ENCODE results near the gene KCNK17.

The KCNK17 gene

DNA sequence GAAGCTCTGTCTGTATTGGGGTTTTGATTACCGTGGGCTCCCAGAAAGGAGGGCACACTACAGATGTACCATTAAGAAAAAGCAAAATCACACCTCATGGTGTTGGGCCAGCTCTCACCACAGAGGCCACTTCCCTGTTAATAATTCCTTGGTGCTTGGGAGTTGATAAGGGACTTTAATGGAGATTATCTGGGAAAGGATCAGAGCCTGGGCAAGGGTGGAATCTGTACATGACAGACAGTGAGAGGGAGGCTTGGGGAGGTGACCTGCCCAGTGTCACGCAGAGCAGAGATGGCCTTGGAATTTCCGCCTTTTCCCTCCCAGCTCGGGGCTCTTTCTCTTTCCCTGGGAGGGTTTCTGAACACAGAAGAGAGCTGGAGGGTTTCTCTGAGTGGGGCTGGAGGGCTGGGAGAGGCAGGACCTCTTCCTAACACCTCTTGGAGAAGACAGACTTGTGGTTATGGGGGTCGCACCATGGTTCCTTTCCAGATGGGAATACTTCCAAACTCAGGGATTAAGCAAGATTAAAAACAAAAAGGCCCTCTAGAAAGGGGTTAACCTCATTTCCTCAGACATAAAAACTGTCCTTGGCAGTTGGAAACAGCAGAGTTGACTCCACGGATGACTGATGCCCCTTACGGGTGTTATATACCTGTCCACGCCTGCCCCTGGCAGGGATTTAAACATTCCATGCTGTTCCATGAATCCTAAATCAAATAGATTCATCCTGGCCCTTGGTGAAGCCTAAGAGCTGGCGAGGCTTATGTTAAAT lies 25.1 kb upstream of the KCNK17 start:
- in situ Hi-C loops (cut with MboI; ENCODE audit: low sequenced_read_pairs), result no loop called here

DNA sequence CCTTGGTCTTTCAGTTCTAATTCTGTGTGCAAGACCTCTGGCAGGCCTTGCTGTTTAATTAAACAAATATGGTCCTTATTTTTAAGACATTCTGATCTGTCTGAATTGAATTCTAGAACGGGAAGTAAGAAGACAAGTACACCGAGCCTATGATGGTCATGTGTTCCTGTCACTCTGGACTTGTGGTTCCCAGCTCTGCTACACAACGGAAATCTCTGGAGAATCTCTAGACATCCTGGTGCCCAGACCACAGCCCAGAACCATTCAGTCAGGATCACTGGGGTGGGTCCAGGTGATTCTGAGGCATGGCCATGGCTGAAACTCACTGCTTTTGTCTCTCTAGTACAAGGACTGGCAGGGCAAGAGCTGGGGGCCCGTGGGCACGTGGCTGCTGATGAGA lies 24.2 kb upstream of the KCNK17 start:
- in situ Hi-C loops (cut with MboI; ENCODE audit: low sequenced_read_pairs), result no loop called here

DNA sequence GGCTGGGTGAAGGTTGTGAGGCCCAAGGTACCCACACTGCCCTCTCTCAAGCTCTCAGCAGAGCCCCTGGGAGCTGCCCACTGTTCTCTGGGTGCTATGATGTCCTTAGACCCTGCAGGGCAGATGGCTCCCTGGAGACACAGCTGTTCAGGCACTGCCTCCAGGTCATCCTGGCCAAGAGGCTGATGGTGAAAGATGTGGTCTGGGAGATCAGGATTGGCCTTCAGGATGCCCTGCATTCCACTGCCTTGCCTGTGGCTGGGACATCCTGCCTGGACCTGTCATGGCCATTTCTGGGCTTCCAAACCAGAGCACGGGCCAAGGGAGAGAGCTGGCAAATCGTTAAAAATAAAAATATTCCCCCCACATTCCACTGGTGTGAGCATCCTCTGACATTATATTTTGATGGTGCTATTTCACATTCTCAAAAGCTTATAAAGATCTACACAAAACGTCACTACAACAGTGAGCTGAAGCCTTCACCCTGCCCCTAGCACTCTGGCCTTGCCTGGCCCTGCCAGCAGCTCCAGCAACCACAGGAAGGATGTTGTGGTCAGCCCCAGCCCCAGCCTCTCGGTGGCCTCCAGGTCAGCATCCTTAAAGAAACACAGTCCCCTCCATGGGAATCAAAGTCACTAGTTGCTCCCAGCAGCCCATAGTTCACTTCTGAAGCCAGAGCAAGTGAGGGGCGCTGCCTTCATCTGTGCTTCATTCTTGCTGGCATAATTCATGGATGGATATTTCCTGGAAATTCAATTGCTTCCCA lies 21.7 kb upstream of the KCNK17 start:
- in situ Hi-C loops (cut with MboI; ENCODE audit: low sequenced_read_pairs), result no loop called here

DNA sequence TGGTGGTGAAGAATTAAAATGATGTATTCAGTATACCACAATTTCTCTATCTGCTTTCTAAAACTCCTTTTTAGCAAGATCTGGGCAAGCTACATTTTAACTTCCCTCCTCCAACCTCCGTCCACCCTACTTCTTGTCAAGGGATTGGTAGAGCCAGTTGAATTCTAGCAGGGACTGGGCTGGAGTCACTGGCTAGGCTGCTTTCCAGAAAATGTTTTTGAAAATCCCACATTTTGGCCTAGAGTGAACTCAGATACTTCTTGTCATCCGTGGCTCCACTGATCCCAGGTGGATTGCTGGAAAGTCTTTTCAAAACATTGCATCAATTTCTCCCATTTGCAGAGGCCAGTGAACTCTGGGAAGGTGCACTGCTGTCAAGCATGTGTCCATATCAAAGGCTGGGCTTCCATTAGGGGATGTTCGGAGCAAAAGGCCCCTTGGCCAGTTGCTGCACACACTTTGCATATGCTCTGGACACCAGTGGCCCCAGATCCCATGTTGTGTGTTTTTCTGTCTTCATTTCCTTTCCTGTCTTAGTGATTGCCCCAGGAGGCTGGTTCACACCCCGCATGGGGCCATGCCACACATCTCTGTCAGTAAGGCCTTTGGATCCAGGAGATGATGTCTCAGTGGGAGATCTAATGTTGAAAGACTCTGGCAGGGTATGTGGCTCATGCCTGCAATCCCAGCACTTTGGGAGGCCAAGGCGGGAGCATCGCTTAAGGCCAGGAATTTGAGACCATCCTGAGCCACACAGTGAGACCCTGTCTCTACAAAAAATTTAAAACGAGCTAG lies 19.6 kb upstream of the KCNK17 start:
- in situ Hi-C loops (cut with MboI; ENCODE audit: low sequenced_read_pairs), result no loop called here

DNA sequence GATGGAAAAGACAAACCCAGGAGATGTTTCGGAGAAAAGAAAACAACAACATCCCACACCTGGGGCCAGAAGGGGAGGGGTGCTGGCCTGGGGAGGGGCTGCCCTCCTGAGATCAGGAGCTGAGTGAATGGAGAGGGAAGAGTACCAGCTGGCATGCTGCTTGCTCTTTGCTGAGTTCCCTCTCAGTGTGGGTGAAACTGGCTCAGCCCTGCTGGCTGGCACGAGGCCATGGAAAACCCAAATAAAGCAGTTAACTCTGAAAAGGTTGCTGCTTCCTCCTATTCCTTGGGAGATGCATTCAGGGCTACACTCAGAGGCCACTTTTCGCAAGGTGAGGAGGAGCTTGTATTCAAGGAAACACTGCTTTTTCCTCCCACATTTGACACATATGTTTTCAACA lies 16.3 kb upstream of the KCNK17 start:
- in situ Hi-C loops (cut with MboI; ENCODE audit: low sequenced_read_pairs), result no loop called here

DNA sequence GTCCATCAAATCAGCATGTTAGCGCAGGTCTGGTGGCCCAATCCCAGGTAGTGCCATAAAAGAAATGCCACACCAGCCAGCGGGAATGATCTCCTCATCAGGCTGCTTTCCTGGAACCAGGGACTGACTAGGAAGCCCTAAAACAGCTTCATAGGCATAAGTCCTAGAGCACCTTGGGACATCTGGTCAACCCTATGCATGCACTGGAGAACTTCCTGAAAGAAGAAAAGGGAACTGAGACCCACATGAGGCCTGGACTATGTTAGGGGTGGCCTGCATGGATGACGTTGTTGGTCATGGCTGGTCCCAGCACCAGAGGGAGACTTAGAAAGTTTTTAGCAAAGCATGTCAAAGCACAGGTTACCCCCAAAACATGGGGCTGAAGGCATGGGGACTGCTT lies 15.8 kb upstream of the KCNK17 start:
- in situ Hi-C loops (cut with MboI; ENCODE audit: low sequenced_read_pairs), result no loop called here

DNA sequence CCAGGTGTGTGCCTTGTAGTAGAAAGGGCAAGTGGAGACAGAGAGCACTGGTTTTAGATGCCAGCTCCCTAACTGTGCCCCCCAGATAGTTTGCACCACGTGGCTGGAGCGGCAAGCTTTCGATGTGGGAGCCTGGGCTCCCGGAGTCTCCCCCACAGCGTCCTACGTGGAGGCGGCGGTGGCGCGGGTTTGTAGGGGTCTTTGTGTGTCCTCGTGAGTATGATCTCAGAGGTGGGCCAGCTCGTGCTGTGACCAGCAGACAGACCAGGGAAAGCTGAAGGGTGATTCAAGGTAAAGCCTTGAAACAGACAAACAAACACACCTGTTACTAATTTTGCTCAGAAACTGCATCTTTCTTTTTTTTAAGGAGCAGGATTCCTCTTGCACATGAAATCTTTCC lies 13.8 kb upstream of the KCNK17 start:
- in situ Hi-C loops (cut with MboI; ENCODE audit: low sequenced_read_pairs), result no loop called here

DNA sequence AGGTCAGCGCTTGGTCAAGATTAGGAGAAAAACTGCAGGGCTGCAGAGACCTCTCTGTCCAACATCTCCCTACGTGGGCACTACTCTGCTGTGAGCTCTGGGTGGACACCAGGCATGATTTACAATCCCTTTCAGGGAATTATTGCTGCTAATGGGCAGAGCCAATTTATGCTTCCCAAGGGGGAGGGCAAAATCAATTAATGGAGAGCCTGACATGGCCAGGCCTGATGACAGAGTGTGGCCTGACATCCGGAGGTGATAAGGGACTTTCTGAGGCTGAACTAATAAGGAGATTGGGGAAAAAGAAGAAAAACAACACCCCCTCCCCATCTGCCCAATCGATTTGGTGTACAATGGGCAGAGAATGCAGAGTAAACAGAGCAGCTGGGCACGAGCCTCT lies 13.3 kb upstream of the KCNK17 start:
- in situ Hi-C loops (cut with MboI; ENCODE audit: low sequenced_read_pairs), result no loop called here

DNA sequence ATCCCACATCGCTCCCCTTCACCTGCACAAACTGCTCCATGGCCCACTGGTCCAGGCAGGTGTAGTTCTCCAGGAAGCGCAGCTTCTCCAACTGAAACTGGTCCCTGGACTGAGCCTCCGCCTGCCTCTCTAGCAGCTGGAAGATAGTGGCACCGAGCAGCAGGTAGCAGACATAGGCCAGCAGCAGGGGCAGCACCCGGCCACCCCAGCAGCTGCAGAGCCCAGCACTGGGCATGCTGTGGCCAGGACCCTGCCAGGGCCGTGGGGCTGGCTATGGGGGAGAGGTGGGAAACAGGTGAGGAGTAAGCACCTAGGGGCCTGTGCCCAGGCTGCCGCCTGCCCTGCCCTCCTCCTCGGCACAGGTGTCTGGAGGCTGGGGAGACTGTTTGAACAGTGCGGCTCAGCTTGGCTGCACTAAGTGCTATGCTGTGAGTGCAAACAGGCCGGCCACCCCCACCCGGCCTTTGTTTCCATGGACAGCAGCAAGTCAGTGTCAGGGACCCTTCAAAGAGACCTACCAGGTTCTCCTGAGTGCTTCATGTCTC lies 8.2 kb upstream of the KCNK17 start, which contains the start of gene KCNK16:
TSS of gene KCNK16 (minus strand) at position 397 of the 545 bp plus-strand sequence. CDS start at position 235, 162 bp downstream.
- in situ Hi-C loops (cut with MboI; ENCODE audit: low sequenced_read_pairs), result no loop called here

DNA sequence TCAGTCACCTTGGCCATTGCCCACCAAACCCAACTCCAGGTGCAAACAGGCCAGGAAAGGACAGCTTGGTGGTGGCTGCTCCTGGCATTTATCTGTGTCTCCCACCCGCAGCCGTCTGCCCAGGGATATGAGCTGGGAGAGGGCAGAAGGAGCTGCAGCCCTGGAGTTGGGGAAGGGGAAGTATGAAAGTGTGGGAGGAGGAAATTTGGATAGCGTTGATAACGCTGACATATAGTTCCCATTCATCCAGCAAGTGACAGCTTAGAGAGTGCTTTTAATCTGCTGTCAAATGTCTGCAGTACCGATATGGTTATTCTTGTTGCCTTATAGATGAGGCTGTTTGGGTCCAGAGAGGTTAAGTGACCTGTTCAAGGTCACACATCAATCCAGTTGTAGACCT lies 7.5 kb upstream of the KCNK17 start:
- in situ Hi-C loops (cut with MboI; ENCODE audit: low sequenced_read_pairs), result no loop called here

DNA sequence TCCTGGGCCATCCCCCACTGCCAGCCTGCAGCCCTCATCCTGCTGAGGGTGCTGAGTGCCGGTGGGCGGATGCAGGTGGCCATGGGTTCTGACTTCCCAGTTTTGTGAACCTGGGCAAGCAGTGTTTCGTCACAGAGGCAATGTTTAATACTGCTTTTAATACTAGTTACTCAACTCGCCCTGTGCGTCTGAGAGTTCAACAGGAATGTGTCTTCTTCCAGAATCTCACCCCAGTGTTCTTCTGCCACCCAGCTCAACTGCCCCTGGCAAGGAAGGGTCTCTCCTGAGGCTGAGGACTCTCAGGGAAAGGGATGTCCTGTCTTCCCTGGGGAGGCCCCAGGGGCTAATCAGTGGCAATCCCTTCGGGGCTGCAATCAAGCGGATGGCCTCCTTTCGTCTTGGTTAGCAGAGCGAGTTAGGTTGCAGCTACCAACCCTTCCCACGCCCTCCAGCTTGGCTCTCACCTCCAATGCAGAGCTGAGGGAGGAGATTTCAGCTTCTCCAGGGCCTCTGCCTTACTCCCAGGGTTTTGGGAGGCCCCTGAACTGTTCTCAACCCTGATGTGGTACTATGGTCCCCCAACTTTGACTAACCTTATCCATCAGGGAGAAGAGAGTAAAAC lies 6.3 kb upstream of the KCNK17 start:
- in situ Hi-C loops (cut with MboI; ENCODE audit: low sequenced_read_pairs), result no loop called here

DNA sequence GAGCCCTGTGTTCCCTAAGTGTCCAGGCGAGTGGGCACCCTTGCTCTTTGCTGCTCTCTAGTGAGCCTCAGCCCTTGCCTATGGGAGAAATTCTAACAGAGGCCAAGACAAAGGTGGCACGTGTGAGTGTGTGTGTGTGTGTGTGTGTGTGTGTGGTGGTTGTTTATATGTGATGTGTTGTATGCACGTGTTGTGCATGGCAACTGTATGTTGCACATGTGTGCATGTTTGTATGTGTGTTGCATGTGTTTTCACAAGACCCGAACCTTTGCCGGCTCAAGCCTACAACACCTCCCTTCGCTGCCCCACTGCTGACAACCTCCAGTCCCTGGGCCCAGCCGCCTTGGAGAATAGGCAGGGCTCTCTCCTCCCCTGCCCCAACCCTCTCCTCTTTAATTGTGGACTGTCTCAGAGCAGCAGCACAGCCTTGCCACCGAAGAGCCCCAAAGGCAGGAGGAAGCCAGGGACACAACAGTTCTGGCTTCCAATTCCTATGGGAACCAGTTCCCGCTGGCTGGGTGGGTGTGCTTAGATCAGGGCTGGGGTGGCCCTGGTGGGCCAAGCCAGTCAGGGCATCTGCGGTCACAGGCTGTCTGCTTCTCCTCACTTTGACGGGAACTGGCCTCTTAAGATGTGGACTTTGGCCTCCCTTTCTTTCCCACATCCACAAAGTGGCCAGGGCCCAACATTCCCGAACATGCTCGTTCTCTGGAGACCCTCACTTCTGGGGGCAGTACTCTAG lies 5.6 kb upstream of the KCNK17 start:
- in situ Hi-C loops (cut with MboI; ENCODE audit: low sequenced_read_pairs), result no loop called here

DNA sequence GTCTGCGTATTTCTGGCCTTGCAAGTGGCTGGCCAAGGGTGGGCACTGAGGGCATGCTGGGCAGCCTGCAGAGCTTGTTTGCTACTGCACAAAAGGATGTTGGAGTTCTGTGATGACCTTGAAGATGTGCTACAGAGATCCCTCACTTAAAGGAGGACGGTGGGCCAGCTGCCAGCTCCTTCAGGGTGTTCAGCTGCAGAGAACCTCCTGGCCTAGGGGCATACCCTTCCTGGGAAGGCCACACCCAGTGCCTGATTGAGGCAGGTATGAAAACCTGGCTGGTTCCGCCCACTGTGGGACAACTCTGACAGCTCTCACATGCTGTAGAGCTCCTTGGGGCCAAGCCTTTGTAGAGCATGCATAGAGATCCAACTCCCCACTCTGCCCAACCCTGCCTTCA lies 3.0 kb upstream of the KCNK17 start:
- in situ Hi-C loops (cut with MboI; ENCODE audit: low sequenced_read_pairs), result no loop called here

DNA sequence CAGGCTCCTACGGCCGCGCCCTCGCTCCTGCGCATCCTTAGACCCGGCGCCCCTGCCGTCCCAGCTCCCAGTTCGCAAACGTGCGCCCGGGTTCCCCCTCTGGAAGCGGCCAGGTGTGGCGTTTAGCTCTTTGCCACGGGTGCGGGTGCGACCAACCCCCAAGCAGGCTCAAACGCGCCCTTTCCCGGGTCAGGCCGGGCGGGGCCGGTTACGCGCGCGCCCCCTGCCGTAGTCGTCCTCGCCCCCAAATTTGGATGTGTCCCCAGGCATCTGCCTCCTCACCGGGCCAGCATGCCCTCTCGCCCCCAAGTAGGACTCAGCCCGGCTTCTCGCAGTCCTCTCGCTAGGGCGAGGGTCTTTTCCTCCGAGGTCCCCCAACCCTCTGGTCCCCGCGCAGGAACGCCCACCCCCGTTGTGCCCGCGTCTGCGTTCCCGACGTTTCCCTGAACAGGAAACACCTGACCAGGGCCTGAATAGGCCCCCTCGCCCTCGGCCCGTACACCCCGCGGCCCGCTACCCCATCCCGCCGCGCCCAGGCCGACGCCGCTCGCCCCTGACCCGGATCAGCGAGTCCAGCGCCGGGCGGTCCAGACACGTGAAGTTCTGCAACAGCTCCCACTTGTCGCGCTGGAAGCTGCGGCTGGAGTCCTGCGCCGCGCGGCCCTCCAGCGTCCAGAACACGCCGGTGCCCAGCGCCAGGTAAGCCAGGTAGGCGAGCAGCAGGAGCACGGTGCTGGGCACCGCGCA lies 520 bp downstream of the KCNK17 start:
- in situ Hi-C loops (cut with MboI; ENCODE audit: low sequenced_read_pairs), result no loop called here

DNA sequence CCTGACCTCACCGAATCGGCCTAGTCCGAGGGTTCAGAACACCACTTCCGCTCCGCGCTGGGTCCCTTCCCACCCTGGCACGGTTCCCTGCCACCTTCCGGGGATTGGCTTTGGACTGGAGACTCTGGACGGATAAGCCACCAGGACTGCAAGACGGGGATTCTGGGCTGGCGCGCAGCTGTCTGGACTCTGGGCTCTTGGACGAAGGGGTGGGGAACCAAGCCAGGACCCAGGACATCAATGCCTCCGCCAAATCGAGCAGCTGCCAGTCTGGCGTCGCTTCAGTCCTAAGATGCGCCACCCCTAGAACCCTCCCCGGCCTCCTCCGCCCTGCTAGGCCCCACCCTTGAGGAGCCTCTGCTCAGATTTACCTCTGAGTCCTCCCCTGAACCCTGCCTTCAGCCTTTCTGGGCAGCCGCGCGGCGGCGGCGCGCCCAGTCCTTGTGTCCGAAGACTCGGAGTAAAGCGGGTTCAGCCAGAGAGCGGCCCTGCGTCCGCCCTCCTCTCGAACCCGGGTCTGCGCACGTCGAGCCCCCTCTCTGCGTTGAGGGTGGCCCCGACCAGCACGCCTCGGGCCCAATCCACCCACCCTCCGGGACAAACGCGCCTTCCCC lies 1.2 kb downstream of the KCNK17 start:
- in situ Hi-C loops (cut with MboI; ENCODE audit: low sequenced_read_pairs), result no loop called here

DNA sequence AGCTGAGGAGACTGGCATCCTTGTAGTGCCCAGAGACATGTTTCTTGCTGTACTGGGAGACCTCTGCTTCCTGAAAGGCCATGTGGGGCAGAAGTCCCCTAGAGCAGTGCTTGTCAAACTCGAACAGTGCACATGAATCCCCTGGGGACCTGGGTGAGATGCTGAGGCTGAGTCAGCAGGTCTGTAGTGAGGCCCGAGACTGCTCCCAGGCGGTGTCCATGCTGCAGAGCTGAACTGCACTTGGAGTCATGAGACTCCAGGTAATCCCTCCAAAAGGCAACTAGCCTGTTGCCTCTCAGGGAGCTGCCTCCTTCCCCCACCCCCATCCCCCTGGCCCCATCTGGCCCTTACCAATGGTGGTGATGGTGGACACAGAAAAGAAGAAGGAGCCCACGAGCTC lies 3.7 kb downstream of the KCNK17 start:
- in situ Hi-C loops (cut with MboI; ENCODE audit: low sequenced_read_pairs), result no loop called here

DNA sequence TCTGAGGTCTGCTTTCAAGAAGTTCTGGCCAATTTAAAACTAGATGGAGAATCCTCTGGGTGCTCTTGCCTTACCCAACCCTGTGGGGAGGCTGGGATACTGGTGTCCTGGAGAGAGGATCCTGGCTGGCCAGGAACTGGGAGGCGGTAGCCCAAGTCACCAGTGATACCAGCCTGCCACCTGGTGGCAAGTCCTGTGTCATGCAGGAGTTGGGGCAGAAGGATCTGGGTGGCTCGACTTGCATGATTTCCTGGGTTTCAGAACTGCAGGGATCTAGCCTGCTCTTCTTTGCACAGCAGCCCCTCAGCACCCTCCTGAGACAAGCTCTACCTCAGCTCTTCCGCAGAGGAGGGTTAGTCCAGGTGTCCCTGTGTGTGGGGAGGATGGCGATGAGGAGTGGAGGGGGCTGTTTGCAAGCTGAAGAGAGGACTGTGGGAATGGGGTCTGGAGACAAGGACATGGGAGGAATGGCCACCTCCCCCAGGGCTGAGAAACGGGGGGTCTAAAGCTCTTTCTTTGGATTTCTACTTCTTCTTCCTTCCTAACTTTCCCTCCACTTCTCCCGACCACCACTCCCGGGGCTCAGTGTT lies 4.2 kb downstream of the KCNK17 start:
- in situ Hi-C loops (cut with MboI; ENCODE audit: low sequenced_read_pairs), result no loop called here

DNA sequence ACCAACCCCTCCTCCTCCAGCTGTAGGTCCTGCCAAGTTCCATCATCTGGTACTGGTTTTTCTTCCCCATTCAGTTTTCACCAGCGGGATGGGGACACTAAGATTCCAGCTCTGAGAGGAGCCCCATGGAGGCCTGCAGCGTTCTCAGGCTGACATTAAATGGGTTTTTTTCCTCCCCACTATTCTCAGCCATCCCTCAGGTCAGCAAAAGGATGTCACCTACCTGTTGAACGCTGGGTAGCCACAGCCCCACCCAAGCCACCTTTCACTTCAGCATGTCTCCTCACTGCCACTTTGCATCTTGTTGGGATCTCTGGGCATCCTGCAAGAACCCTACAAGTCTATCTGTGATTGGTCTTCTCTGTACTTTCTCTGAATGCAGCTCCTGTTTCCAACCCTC lies 6.8 kb downstream of the KCNK17 start:
- in situ Hi-C loops (cut with MboI; ENCODE audit: low sequenced_read_pairs), result no loop called here

DNA sequence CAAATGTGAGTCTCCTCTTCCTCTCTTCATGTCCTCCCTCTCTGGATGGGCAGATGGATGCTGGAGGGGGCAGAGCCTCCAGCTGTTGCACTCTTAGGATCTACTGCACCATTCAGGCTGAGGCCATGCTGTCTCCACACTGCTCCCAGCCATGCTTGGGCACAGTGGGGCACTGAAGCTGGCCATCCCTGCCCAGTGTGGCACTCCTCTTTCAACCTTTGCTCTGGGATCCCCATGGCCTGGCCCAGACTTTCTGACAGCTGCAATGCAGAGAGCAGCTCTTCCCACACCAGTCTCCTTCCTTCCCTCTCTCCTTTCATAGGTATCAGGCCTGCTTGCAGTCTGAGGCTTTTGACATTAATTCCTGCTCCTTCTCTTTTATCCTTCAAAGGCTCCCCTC lies 9.3 kb downstream of the KCNK17 start:
- in situ Hi-C loops (cut with MboI; ENCODE audit: low sequenced_read_pairs), result loop anchor here (5.0 kb wide), 1 partner anchor 138 kb away; no protein-coding TSS in a partner anchor
